Heart left ventricle (tissue), 16 donors: ENCODE measurements around the gene PTGR3. TPM values are rescaled to one million over a fixed set of nuclear protein-coding genes. Genes with fewer than 3 reads are reported as not detected.

Experiments used
- ATAC-seq, 4 donors: fragments of 200-7000 bp; cut with Tn5 transposase; one replicate each; pipeline ENCODE4 v1.9.1; 2020 to 2022; ENCODE audit warnings: moderate library complexity in 4 of 4, mild to moderate bottlenecking in 3 of 4, moderate number of reproducible peaks in 1 of 4
- DNase-seq, 5 donors: peaks; one replicate each; pipeline ENCODE4 v3.0.0-alpha.2; 2020
- H3K27ac ChIP-seq, 12 donors: fragments of 200-600 bp; sonication (generic) in 4 of 12; one replicate each; pipeline versions ENCODE4 v1.5.0 to v1.8.0; 2016 to 2022; ENCODE audit warnings: mild to moderate bottlenecking in 2 of 12
- H3K27me3 ChIP-seq, 9 donors: fragments of 200-600 bp; sonication (generic) in 2 of 9; one replicate each; pipeline versions ENCODE4 v1.5.1 to v1.8.0; 2016 to 2022; ENCODE audit warnings: mild to moderate bottlenecking in 3 of 9
- H3K36me3 ChIP-seq, 9 donors: fragments of 200-600 bp; sonication (generic) in 2 of 9; one replicate each; pipeline versions ENCODE4 v1.5.0 to v1.8.0; 2018 to 2022; ENCODE audit warnings: mild to moderate bottlenecking in 2 of 9
- H3K4me1 ChIP-seq, 12 donors: fragments of 200-600 bp; sonication (generic) in 4 of 12; one replicate each; pipeline versions ENCODE4 v1.5.0 to v1.8.0; 2016 to 2022; ENCODE audit warnings: mild to moderate bottlenecking in 3 of 12
- H3K4me3 ChIP-seq, 12 donors: fragments of 200-600 bp; sonication (generic) in 4 of 12; one replicate each; pipeline versions ENCODE4 v1.5.0 to v1.8.0; 2017 to 2022; ENCODE audit warnings: mild to moderate bottlenecking in 9 of 12, moderate library complexity in 4 of 12
- H3K9me3 ChIP-seq, 12 donors: fragments of 200-600 bp; sonication (generic) in 4 of 12; one replicate each; pipeline versions ENCODE4 v1.5.0 to v1.8.0; 2016 to 2022; ENCODE audit warnings: mild to moderate bottlenecking in 1 of 12
- POLR2A ChIP-seq, 2 donors: fragments of 450-650 bp; IDR thresholded peaks; one replicate each; pipeline ENCODE4 v1.6.1; 2017; ENCODE audit warnings: antibody characterized with exemption in 2 of 2, mild to moderate bottlenecking in 2 of 2, moderate library complexity in 2 of 2
- WGBS, 4 donors: extraction: QIAGEN DNeasy Blood & Tissue Kit in 2 of 4; methylation state at CpG; one replicate each; pipeline versions ENCODE4 v1.1.5 to v1.1.7; 2013 to 2018; 5-methylcytosine and 5-hydroxymethylcytosine counted together
- intact Hi-C, 10 donors: fragments of 100-400 bp; cut with DNase I; formaldehyde crosslinking; loops; one replicate each; pipeline versions ENCODE4 v1.11.1 to v1.14.2; 2022
- polyA plus RNA-seq, 2 donors: library from polyadenylated mRNA; stranded (reverse); fragments of 200-250 nt; gene quantifications; one replicate each; pipeline ENCODE4 v1.2.3, GENCODE V29; 2013
- total RNA-seq, 9 donors: library from RNA; depleted of rRNA in 2 of 9; stranded (reverse); fragments of >200 nt in 2 of 9; fragmentation: NEBNext Ultra II Directional in 3 of 9; extraction: Animal tissue kit (Norgen Biotek cat#: 25700) in 3 of 9; gene quantifications; one replicate each; pipeline versions ENCODE4 v1.1.0 to v1.2.4, GENCODE V29; 2016 to 2023
- TF ChIP-seq, protein P1 (sequence below), 12 donors: fragments of 200-600 bp; sonication (generic) in 4 of 12; IDR thresholded peaks; one replicate each; pipeline versions ENCODE4 v1.5.0 to v1.8.0; 2018 to 2022; ENCODE audit warnings: antibody characterized with exemption in 12 of 12, mild to moderate bottlenecking in 5 of 12
- donor health status: ischemic (EF 13 %, LVEDD 7.1; RV severe dilation, severe dysfunction).
- donor health status: healthy with polysubstance abuse.
- donor health status: DM: no; HTN: yes; CAD: no.
- donor health status: DM: no; HTN: no; CAD: no.
- donor health status: ischemic (EF 25% LVEDD 6.9; RV normal size, moderate dysfunction).
- donor health status: ischemic (EF 25% LVEDD 5.7; RV mildly dilated, moderate dysfunction).
- donor health status: healthy.
- donor health status: DM: yes; HTN: yes; CAD: no.
- donor health status: ischemic (EF 35%, LVEDD 5.7; RV mildly dilated, moderate dysfunction).
- donor health status: nonischemic (EF 11% LVEDD 7.7; RV severe dilation, severe dysfunction).
- donor health status: DM: yes; HTN: yes; CAD: no.
- donor health status: PGD.
- donor health status: ischemic (EF 29% LVEDD 5.4; RV normal size, mild dysfunction).
- donor health status: nonischemic (EF 23%, LVEDD 6.1; RV moderate dilation, normal function).

The PTGR3 gene
- total and polyA plus RNA-seq, 11 donors, result 13.6 to 58.2 (median 49.1) TPM

DNA sequence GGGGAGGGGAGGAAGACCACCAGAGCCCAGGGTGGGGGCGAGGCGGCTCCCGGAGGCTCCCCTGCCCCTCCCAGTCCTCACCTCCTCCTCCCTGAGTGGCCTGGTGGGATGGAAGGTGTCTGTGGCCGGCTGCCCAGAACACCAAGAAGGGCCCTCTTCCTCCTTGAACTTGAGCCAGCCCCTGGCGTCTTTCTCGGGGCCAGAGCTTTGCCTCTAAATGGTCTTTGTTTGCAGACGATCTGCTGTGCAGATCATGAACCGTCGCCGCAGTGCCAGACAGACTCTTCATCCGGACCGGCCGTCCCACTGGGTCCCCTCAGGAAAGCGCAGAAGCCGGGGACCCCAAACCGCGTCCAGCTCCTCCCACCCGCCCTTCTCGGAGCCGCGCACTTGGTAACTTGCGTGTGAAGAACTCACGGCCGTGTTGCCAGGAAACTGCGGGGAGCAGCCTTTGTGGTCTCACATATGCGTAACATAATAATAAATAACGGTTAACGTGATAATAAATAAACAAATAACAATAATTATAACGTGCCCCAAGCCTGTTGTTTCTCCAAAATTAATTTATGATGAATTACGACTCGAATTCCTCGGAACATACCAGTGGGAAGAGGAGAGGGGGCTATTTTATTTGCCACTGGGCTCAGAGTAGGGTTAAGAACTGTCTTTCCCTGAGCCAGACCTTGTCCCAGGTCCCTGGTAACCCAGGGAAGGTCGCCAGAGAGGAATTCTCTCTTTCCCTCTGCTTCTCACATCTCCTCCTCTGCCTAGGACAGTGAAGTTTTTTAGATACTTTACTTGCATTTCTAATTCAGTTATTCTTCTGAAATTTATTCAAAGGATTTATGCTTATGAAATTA is 41.0 kb downstream of the PTGR3 start:
- WGBS, 4 donors, result 50 to 70% (median 60%) methylated on average over 31 to 33 of the region's 33 CpGs
- Histone ChIP-seq H3K4me1 (peaks cover 0 to 23% (median 7%) of the 10 kb centered on the region in 12 donors), H3K27me3 (no peaks in the 10 kb centered on the region), H3K4me3 (peak overlapping the region in 10 of 12 donors; percentile 7 to 40 (median 32)), H3K9me3 (no peaks in the 10 kb centered on the region), H3K36me3 (no peaks in the 10 kb centered on the region), H3K27ac (peak overlapping the region in 11 of 12 donors; percentile 19 to 92 (median 61))
- intact Hi-C loops, result loop anchor here in 5 of 10 donors (2.0 to 10.0 kb wide), 8 partner anchors 39 to 513 kb away; partner anchors contain the start of gene PTGR3 (in 1 of the 5)
- TF ChIP-seq, protein P1, sequence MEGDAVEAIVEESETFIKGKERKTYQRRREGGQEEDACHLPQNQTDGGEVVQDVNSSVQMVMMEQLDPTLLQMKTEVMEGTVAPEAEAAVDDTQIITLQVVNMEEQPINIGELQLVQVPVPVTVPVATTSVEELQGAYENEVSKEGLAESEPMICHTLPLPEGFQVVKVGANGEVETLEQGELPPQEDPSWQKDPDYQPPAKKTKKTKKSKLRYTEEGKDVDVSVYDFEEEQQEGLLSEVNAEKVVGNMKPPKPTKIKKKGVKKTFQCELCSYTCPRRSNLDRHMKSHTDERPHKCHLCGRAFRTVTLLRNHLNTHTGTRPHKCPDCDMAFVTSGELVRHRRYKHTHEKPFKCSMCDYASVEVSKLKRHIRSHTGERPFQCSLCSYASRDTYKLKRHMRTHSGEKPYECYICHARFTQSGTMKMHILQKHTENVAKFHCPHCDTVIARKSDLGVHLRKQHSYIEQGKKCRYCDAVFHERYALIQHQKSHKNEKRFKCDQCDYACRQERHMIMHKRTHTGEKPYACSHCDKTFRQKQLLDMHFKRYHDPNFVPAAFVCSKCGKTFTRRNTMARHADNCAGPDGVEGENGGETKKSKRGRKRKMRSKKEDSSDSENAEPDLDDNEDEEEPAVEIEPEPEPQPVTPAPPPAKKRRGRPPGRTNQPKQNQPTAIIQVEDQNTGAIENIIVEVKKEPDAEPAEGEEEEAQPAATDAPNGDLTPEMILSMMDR (IDR thresholded peaks at IDR 0.05), result no peak
- no peak for TF ChIP-seq POLR2A (IDR thresholded peaks at IDR 0.05)
- ATAC-seq, result peak in 3 of 4 donors; percentile 41 to 58 (median 44)
- DNase-seq, result peak; percentile 37 to 78 (median 44)

DNA sequence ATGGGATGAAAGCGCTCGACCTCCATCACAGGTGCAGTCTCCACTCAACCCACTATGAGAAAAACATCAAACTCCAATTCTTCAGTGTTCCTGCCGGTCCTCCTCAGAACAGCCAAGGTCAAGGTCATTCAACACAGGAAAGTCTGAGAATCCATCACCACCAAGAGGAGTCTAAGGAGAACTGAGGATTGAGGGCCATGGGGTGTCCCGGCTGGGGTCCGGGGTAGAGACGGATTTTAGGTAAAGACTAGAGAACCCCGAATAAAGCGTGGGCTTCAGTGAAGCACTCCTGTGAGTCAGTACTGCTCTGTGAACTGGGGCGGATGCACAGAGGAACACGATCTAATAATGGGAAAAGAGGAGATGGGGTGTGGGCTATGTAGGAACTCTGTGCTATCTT is 41.8 kb downstream of the PTGR3 start:
- intact Hi-C loops, result loop anchor here in 5 of 10 donors (5.0 to 10.0 kb wide), 7 partner anchors 40 to 512 kb away; partner anchors contain the start of gene PTGR3 (in 1 of the 5)
- WGBS, 4 donors, result 83 to 91% (median 86%) methylated on average over 8 to 10 of the region's 10 CpGs
- Histone ChIP-seq H3K4me3 (peak overlapping the region in 1 of 12 donors; percentile 40), H3K36me3 (no peaks in the 10 kb centered on the region), H3K9me3 (no peaks in the 10 kb centered on the region), H3K27me3 (no peaks in the 10 kb centered on the region), H3K4me1 (peaks cover 0 to 21% (median 6%) of the 10 kb centered on the region in 12 donors), H3K27ac (peak overlapping the region in 8 of 12 donors; percentile 10 to 83 (median 60))
- ATAC-seq (no peak), DNase-seq (no peak)
- TF ChIP-seq, protein P1 (IDR thresholded peaks at IDR 0.05), result no peak
- no peak for TF ChIP-seq POLR2A (IDR thresholded peaks at IDR 0.05)

DNA sequence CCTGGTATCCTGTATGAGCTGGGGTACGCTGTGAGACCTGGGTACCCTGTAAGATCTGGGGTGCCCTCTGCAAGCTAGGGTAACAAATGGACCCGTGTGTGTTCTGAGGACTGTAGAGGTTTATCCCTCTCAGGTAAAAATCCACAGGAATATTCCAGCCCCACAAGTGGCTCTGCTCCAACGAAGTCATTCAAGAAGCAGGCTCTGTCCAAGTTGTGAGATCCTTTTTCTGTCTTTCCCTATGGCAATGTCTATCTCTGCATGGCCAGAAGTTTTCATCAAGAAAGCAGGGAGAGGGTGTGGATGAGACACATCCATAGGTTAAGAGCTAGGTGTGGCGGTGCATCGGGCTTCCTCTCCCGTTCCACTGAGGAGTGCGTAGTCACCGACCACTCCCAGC is 43.0 kb downstream of the PTGR3 start:
- intact Hi-C loops, result loop anchor here in 5 of 10 donors (5.0 to 10.0 kb wide), 7 partner anchors 41 to 511 kb away; partner anchors contain the start of gene PTGR3 (in 1 of the 5)
- H3K36me3 ChIP-seq, result no peaks in the 10 kb centered on the region
- TF ChIP-seq, protein P1 (IDR thresholded peaks at IDR 0.05), result no peak
- no peak for TF ChIP-seq POLR2A (IDR thresholded peaks at IDR 0.05)
- H3K27me3 ChIP-seq, result no peaks in the 10 kb centered on the region
- peaks cover 0 to 21% (median 6%) of the 10 kb centered on the region in 12 donors for H3K4me1 ChIP-seq
- no peak for ATAC-seq
- no peaks in the 10 kb centered on the region for H3K9me3 ChIP-seq
- 92 to 98% (median 97%) methylated on average over 8 of the region's 8 CpGs for WGBS, 4 donors
- DNase-seq, result no peak
- no peak overlapping the region for H3K27ac ChIP-seq
- no peak overlapping the region for H3K4me3 ChIP-seq

DNA sequence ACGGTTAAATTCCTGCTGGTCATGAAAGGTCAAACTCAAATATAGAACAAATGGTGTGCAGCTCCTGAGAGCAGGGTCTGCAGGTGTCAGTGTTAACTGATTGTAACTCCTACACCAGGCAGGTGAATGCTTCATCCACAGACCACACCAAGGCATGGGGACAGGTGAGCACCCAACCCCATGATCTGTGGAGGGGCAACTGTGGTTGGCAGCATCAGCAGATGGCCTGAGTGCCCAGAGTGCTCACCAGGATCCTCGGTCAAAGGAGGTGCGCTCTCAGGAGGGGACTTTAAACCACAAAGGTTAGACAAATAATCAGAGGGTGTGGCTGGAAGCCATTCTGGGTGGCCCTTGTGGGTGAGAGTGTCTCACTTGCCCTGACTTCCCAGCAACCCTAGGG is 44.5 kb downstream of the PTGR3 start:
- Histone ChIP-seq H3K27ac (no peak overlapping the region), H3K27me3 (no peaks in the 10 kb centered on the region), H3K36me3 (no peaks in the 10 kb centered on the region), H3K4me1 (peaks cover 0 to 18% (median 5%) of the 10 kb centered on the region in 12 donors), H3K9me3 (no peaks in the 10 kb centered on the region), H3K4me3 (no peak overlapping the region)
- TF ChIP-seq, protein P1 (IDR thresholded peaks at IDR 0.05), result no peak
- no peak for TF ChIP-seq POLR2A (IDR thresholded peaks at IDR 0.05)
- DNase-seq (no peak), ATAC-seq (no peak)
- intact Hi-C loops, result loop anchor here in 6 of 10 donors (5.0 to 10.0 kb wide), 8 partner anchors 90 to 510 kb away; no protein-coding TSS in a partner anchor
- WGBS, 4 donors, result 92 to 95% (median 94%) methylated on average over 2 to 3 of the region's 3 CpGs
